ENCODE data around the gene MEIS1. TPM values are rescaled to one million over a fixed set of nuclear protein-coding genes. Genes with fewer than 3 reads are reported as not detected.

The MEIS1 gene
- total and polyA plus RNA-seq, 2 experiments from 2014 or later: 115 to 121 TPM

DNA sequence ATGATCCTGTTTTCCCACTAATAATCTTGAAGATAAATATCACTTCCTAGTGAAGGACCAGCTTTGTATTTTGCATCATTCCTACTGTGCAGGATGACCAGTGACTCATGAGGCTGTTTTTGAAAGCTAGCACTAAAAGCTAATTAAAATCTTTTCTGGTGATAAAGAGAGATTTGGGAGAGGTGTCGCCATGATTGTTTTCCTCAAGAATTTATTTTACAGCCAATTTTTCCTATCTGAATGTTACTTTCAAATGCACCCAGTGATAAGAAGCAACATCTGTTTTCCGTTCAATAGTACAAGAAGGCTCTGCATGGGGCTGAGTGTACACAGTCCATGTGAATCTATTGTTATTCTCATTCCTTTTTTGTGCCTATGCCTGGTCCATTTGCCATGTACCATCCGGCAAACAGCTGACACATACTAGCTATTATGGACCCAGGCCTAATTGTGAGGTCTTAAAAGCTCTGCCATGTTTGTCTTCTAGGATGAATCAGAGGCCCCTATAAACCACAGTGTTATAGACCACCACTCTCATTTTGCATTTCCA is 28.4 kb downstream of the MEIS1 start:
- TF ChIP-seq CTCF (IDR thresholded peaks at IDR 0.05; ENCODE audit: low read depth, low read length): no peak
- peak in 1 of 2 donors; percentile 46 for DNase-seq (ENCODE audit: low read depth in 1 of 2, low spot score in 1 of 2)

DNA sequence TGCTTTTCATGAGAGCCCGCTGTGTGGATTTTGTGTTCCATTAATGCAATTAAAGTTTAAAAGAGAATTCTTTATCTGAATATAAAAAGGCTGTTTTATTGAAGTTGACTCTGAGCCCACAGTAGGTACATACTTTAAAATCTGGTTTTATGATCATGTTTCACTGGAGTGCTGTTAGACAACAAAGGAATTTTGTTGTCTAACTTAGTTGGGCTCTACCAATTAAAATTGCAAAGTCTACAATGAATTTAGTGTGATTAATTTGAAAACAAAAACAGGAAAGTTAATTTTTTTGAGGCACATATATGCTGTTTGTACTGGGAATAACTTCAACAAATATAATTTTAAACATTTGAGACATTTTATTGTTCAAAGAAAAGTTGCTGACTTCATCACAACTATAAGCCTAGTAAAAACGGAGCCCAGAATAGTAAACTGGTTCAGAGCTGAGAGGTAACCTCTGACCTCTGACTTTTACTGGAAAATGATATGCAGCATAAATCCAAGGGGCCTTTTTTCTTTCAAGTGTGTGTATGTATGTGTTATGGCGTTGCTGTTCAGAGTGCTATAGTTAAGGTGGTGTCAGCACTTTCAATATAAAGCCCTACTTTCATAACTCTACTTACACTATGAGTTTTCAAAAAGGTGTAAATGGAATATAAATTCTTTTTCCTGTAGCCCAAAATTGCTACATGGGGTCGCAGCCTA is 30.2 kb downstream of the MEIS1 start:
- Histone ChIP-seq H3K4me3 (no peak overlapping the region), H3K36me3 (peaks cover 22% of the 10 kb centered on the region), H3K27me3 (no peaks in the 10 kb centered on the region), H3K9me3 (ENCODE audit: low read depth) (no peaks in the 10 kb centered on the region), H3K27ac (peak overlapping the region; percentile 79), H3K4me1 (ENCODE audit: low read depth) (peaks cover 88% of the 10 kb centered on the region)
- no peak for TF ChIP-seq CTCF (IDR thresholded peaks at IDR 0.05; ENCODE audit: low read depth, low read length)
- DNase-seq (ENCODE audit: low read depth in 1 of 2, low spot score in 1 of 2): no peak

More for the DNA sequence above, 28.4 kb downstream of the MEIS1 start:
- peaks cover 31% of the 10 kb centered on the region for H3K36me3 ChIP-seq
- H3K4me3 ChIP-seq: no peak overlapping the region
- no peaks in the 10 kb centered on the region for H3K9me3 ChIP-seq (ENCODE audit: low read depth)
- peaks cover 88% of the 10 kb centered on the region for H3K4me1 ChIP-seq (ENCODE audit: low read depth)
- no peaks in the 10 kb centered on the region for H3K27me3 ChIP-seq
- H3K27ac ChIP-seq: peak overlapping the region; percentile 79

- Histone ChIP-seq H3K4me1 (ENCODE audit: low read depth) (peaks cover 95% of the 10 kb centered on the region), H3K9me3 (ENCODE audit: low read depth) (no peaks in the 10 kb centered on the region), H3K36me3 (peaks cover 21% of the 10 kb centered on the region), H3K27me3 (no peaks in the 10 kb centered on the region), H3K4me3 (no peak overlapping the region), H3K27ac (peak overlapping the region; percentile 79)
- TF ChIP-seq CTCF (IDR thresholded peaks at IDR 0.05; ENCODE audit: low read depth, low read length): no peak
- no peak for DNase-seq (ENCODE audit: low read depth in 1 of 2, low spot score in 1 of 2)
Observed at GRCh38 chr2:66466433-66466832, 31.5 kb downstream of the MEIS1 start.

- DNase-seq (ENCODE audit: low read depth in 1 of 2, low spot score in 1 of 2): no peak
- H3K36me3 ChIP-seq: peaks cover 18% of the 10 kb centered on the region
- H3K4me3 ChIP-seq: no peak overlapping the region
- H3K27me3 ChIP-seq: no peaks in the 10 kb centered on the region
- H3K4me1 ChIP-seq (ENCODE audit: low read depth): peaks cover 92% of the 10 kb centered on the region
- no peak for TF ChIP-seq CTCF (IDR thresholded peaks at IDR 0.05; ENCODE audit: low read depth, low read length)
- H3K9me3 ChIP-seq (ENCODE audit: low read depth): no peaks in the 10 kb centered on the region
- peak overlapping the region; percentile 79 for H3K27ac ChIP-seq
Observed at GRCh38 chr2:66467718-66468117, 32.8 kb downstream of the MEIS1 start.

GRCh38 chr2:66469214-66469902 is 34.4 kb downstream of the MEIS1 start:
- peak in 1 of 2 donors; percentile 62 for DNase-seq (ENCODE audit: low read depth in 1 of 2, low spot score in 1 of 2)
- H3K27ac ChIP-seq: peak overlapping the region; percentile 79
- no peaks in the 10 kb centered on the region for H3K27me3 ChIP-seq
- H3K4me3 ChIP-seq: no peak overlapping the region
- no peak for TF ChIP-seq CTCF (IDR thresholded peaks at IDR 0.05; ENCODE audit: low read depth, low read length)
- peaks cover 19% of the 10 kb centered on the region for H3K36me3 ChIP-seq
- no peaks in the 10 kb centered on the region for H3K9me3 ChIP-seq (ENCODE audit: low read depth)
- peaks cover 79% of the 10 kb centered on the region for H3K4me1 ChIP-seq (ENCODE audit: low read depth)
